Right renal pelvis (tissue), 4 donors: ENCODE measurements around the gene EP300. TPM values are rescaled to one million over a fixed set of nuclear protein-coding genes. Genes with fewer than 3 reads are reported as not detected.
"Not testable (repeated sequence)": the region's sequence is repeated elsewhere in the genome, so short reads cannot be mapped to it uniquely, and the experiment has no call there.

Source experiments
- DNase-seq, 4 donors: peaks; one replicate each; pipeline ENCODE4 v3.0.0-alpha.2; 2013; ENCODE audit warnings: low read depth in 4 of 4, low spot score in 3 of 4, missing footprints in 1 of 4
- polyA plus RNA-seq, 4 donors: library from polyadenylated mRNA; unstranded; fragments of 120-200 nt; gene quantifications; one replicate each; pipeline ENCODE4 v1.2.1, GENCODE V29; 2013; ENCODE audit not compliant: insufficient read length in 4 of 4

EP300 gene
- polyA plus RNA-seq, 4 donors: 54.5 to 68.9 (median 60.5) TPM

DNA sequence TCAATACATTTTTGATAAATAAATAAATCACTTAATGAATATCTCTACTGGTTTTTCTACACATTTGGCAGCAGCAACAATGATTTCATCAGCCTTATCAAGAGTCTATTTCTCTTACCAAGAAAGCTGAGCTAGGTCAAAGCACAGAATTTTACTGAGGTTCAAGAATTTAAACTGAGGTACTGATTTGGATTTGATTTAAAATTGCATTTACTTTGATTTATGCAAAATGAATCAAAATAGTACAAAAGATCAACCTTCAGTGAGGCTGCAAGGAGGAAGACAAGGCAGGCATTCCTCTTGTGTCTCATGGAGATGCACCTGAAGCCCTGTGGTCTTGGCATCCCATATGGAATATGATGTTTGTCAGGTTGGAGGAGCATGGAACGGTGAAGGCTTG is 15.5 kb upstream of the EP300 start:
- DNase-seq: no peak

DNA sequence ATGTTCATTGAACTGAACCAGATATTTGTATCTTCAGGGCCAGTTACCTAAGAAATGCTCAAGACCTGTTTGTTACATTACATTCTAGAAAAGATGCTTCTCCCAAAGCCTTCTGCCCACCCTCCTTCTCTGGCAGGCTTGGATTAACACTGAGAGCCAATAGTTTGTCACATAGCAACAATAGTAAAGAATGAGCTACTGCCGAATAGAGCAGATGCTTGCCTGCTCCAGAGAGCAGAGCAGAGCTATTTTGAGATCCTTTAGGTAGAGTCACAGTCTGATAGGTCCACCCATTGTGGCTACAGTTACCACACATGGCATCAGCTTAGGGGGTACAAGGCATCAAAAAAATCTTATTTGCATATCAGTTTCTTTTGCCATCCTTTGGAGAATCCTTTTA is 13.5 kb upstream of the EP300 start:
- DNase-seq: no peak

DNA sequence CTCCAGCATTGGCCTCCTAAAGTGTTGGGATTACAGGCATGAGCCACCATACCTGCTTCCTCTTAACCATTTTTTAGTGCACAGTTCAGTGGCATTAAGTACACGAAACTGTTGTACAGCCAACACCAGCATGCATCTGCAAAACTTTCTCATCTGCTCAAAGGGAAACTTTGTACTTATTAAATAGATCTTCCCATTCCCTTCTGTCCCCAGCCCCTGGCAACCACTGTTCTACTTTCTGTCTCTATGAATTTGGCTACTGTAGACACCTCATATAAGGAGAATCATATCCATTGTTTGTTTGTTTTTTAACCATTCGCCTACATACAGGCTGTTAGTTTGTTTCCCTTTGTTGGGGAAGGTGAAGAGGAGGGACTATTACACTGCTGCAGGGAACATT is 6.5 kb upstream of the EP300 start:
- no peak for DNase-seq

DNA sequence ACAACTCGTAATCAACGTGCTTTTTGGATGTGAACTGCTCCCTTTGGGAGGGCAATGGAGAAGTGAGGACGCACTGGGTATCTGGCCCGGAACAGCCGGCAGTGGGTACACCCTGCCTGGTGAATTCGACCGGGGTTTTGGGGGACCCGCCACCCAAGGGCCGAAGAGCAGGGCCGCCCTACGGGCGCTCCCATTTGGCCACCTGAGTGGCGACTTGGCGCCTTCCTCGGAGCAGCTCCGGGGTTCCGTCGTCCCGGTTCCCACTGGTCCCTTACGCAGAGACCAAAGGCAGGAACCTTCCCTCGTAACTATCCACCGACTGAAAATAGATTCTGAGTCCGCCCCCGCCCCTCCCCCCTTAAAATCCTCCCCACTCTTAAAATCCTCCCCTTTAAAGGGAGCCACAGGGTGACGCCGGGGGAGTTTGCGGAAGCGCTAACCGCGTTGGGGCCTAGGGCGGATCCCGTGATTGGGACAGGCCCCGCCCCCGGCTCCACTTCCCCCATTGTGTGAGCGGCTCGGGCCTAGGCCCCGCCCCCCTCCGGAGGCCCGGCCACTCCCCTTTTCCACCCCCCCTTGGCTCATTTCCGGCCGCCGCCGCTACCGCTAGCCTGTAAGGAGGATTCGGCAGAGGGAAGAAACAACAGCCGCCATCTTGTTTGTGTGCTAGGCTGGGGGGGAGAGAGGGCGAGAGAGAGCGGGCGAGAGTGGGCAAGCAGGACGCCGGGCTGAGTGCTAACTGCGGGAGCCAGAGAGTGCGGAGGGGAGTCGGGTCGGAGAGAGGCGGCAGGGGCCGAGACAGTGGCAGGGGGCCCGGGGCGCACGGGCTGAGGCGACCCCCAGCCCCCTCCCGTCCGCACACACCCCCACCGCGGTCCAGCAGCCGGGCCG is 1.0 kb upstream of the EP300 start:
- DNase-seq: peak; percentile 95 to 99 (median 98)

DNA sequence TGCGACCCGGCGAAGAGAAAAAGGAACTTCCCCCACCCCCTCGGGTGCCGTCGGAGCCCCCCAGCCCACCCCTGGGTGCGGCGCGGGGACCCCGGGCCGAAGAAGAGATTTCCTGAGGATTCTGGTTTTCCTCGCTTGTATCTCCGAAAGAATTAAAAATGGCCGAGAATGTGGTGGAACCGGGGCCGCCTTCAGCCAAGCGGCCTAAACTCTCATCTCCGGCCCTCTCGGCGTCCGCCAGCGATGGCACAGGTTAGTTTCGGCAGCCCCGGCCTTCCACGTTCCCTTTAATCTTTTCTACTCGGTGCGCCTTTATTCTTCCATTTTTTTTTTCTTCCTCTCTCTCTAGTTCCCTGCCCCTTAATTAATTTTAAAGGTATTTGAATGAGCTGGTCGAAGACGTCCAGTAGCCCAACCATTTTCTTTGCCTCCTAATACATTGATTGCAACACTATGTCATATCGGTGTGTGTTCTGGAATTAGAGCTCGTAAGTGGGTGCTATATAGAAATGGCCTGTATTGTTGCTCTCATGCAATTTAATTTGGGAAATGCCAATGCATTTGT is 537 bp downstream of the EP300 start:
- no peak for DNase-seq

DNA sequence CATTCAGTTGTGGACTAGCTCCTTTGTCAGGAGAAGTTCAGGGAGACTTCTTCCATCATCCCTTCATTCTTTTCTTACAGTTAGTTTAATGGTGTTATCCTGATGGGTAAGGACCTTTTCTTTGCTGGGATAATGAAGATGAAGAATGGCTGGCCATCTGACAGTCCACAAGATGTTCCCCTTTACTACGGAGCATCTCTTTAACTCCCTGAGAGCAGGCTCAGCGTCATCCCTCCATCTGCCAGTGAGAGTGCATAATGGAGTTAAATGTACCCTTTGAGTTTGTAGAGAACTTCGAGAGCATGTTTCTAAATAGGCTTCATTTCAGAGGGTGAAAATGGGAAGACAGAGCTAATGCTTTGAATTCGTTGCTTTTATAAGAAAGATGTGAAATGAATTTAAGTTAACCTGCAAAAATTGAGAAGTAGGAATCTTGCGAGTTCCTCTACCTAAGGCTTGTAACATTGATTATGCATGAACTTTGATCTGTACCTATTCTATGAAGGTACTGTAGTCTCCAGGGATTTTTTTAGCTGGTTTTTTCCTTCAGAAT is 1.7 kb downstream of the EP300 start:
- DNase-seq: no peak

DNA sequence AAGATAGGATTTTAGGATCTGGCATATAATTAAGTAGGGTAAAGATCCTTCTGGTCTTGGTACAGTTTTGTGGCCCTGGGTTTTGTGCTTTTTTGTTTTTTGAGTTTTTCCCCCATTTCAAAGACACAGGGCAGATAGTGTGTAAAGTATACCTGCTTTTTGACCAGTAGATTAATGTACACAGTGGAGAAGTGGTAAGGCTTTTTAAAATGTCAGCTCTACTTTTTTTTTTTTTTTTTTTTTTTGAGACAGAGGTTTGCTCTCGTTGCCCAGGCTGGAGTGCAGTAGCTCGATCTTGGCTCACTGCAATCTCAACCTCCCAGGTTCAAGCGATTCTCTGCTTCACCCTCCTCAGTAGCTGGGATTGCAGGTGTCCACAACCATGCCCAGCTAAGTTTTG is 4.0 kb downstream of the EP300 start:
- DNase-seq: no peak

DNA sequence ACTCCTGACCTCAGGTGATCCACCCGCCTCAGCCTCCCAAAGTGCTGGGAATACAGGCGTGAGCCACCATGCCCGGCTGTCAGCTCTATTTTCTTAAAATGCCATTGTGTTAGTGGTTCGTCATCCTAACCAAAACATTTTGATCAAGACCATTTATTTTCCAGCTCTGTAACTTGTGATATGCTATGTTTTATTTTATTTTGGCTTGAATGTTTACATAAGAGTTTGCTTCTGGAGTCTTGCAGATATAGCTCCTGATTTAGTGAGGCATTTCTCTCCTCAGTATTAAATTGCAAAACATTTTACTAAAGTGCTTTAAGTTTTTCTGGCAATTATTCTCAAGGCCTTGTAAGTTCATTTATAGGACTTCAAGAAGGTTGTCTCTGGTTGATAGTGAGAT is 4.4 kb downstream of the EP300 start:
- no peak for DNase-seq

DNA sequence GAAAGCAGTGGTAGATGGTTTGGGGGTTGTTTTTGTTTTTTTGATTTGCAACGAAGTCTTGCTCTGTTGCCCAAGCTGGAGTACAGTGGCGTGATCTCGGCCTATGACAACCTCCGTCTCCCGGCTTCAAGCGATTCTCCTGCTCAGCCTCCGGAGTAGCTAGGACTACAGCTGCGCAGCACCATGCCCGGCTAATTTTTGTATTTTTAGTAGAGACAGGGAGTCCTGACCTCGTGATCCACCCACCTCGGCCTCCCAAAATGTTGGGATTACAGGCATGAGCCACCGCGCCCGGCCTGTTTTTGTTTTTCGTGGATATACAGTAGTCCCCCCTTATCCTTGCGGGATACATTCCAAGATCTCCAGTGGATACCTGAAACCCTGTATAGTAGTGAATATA is 6.6 kb downstream of the EP300 start:
- no peak for DNase-seq

DNA sequence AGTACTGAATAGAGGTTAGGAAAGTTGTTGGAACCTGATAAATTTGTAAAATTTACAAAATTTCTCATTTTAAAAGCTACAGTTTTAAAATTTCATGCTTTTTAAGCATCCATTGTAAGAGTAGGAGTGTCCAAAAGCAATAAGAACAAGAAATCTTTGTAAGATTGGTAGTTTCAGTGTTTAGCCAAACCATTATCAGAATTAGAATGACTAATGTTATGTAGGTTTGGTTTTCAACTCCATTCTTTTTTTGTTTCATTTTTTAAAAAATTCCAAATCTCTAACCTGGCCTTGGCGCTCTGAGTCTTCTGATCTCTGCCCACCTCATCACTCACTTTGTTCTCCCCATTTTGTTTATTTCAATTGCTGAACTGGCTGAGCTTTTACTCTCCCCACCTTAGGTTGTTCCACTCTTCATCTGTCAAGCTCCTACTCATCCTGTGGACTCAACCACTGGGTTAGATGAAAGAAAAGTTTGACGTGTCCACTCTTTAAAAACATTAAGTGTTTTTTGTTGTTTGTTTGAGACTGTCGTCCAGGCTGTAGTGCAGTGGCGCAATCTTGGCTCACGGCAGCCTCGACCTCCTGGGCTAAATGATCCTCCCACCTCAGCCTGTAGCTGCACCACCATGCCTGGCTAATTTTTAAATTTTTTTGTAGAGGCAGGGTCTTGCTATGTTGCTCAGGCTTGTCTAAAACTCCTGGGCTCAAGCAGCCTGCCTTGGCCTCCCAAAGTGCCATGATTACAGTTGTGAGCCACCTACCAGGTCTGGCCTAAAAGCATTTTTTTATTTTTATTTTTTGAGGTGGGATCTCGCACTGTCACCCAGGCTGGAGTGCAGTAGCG is 14.0 kb downstream of the EP300 start:
- DNase-seq: no peak

DNA sequence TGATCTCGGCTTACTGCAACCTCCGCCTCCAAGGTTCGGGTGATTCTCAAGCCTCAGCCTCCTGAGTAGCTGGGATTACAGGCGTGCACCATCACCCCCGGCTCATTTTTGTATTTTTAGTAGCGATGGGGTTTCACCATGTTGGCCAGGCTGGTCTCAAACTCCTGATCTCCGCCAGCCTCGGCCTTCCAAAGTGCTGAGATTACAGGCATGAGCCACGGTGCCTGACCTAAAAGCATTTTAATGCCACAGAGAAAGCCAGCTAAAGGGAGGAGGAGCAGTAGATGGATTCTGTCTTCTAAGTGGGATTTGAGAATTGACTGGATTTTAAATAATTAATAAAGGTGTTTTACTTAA is 14.6 kb downstream of the EP300 start:
- not testable (repeated sequence) for DNase-seq

DNA sequence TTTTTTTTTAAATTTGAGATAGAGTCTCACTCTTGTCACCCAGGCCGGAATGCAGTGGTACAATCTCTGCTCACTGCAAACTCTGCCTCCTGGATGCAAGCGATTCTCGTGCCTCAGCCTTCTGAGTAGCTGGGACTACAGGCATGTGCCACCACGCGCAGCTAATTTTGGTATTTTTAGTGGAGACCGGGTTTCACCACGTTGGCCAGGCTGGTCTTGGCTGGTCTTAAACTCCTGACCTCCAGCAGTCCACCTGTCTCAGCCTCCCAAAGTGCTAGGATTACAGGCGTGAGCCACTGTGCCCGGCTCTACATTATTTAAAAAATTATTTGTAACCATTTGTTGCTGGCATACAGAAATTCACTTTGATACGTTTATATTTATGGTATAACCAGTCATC is 18.6 kb downstream of the EP300 start:
- no peak for DNase-seq

DNA sequence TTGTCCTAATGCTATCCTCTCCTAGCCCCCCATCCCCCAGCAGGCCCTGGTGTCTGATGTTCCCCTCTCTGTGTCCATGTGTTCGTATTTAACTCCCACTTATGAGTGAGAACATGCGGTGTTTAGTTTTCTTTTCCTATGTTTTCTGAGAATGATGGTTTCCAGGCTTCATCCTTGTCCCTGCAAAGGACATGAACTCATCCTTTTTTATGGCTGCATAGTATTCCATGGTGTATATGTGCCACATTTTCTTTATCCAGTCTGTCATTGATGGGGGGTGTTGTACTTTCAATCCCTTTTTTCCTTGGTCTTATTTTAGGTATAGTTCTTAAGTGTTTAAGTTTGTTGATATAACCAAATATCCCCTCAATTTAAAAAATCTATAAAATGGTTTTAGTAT is 23.9 kb downstream of the EP300 start:
- DNase-seq: no peak

DNA sequence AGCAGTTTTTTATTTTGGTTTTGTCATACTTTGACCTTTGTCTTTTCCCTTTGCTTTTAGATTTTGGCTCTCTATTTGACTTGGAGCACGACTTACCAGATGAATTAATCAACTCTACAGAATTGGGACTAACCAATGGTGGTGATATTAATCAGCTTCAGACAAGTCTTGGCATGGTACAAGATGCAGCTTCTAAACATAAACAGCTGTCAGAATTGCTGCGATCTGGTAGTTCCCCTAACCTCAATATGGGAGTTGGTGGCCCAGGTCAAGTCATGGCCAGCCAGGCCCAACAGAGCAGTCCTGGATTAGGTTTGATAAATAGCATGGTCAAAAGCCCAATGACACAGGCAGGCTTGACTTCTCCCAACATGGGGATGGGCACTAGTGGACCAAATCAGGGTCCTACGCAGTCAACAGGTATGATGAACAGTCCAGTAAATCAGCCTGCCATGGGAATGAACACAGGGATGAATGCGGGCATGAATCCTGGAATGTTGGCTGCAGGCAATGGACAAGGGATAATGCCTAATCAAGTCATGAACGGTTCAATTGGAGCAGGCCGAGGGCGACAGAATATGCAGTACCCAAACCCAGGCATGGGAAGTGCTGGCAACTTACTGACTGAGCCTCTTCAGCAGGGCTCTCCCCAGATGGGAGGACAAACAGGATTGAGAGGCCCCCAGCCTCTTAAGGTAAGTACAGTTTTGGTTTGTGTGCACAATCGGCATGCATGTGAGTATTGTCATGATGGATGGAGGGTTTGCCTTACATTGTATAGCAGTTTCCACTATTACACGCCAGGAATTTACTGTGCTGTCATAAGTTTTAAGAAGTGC is 25.0 kb downstream of the EP300 start:
- no peak for DNase-seq

DNA sequence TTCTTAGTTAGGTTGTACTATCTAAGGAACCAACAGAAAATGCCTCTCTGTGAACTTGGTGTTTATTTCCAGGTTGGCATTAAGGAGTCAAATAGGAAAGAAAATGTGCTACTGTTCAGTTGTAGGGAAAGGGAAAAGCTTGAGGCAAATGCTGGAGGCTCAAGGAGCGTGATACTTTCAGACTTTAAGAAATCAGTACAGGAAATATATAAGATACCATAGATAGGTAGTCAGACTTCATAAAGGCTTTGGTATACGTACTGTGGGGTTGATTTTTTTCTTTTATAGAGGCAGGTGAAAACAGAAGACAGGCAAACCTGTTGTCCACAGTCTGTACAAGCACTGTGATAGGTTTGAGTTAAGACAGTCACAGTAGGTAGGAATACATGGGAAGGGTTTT is 30.8 kb downstream of the EP300 start:
- no peak for DNase-seq

DNA sequence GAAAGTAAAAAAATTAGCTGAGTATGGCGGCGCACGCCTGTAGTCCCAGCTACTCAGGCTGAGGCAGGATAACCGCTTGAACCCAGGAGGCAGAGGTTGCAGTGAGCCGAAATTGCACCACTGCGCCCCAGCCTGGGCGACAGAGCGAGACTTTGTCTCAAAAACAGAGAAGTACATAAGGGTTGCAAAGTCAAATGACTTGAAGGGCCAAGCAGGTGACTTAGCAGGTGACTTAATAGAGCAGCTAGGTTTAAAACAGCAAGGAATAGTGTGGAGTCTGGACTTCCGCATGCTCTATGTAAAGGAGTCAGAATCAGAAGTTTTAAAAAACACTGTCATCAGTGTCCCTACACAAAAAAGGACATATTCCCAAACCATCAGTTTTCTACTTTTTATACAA is 31.7 kb downstream of the EP300 start:
- DNase-seq: no peak

DNA sequence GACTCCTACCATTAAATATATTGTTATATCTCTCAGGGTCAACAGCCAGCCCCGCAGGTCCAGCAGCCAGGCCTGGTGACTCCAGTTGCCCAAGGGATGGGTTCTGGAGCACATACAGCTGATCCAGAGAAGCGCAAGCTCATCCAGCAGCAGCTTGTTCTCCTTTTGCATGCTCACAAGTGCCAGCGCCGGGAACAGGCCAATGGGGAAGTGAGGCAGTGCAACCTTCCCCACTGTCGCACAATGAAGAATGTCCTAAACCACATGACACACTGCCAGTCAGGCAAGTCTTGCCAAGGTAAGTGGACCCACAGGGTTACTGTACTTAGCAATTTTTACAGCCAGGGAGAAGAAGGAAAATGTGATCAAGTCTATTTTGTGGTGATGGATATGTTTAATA is 35.1 kb downstream of the EP300 start:
- no peak for DNase-seq

DNA sequence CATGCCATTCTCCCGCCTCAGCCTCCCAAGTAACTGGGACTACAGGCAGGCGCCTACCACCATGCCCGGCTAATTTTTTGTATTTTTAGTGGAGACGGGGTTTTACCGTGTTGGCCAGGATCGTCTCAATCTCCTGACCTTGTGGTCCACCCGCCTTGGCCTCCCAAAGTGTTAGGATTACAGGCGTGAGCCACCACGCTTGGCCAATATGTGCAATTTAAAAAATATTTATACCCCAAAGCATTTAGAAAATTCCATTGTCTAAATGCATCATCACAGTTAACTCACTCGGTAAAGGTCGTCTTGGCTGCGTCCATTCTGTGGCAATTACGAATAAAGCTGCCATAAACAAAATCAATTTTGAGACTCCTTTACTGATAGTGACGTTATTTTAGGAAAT is 36.2 kb downstream of the EP300 start:
- DNase-seq: no peak

DNA sequence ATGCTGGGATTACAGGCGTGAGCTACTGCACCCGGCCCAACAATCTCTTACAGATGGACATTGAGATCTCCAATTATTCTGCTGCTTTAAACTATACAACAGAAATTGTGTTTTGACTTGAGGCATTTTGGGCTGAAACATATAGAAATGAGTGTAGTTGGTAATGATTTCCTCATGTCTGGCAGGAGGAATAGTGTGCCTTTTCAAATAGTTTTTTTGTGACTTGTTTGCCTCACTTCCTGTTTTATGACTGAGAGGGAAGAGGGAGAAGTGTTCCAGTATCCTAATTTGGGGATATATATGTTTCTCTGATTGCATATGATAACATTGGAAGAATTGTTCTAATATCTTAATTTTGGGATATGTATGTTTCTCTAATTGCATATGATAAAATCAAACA is 40.2 kb downstream of the EP300 start:
- DNase-seq: no peak

DNA sequence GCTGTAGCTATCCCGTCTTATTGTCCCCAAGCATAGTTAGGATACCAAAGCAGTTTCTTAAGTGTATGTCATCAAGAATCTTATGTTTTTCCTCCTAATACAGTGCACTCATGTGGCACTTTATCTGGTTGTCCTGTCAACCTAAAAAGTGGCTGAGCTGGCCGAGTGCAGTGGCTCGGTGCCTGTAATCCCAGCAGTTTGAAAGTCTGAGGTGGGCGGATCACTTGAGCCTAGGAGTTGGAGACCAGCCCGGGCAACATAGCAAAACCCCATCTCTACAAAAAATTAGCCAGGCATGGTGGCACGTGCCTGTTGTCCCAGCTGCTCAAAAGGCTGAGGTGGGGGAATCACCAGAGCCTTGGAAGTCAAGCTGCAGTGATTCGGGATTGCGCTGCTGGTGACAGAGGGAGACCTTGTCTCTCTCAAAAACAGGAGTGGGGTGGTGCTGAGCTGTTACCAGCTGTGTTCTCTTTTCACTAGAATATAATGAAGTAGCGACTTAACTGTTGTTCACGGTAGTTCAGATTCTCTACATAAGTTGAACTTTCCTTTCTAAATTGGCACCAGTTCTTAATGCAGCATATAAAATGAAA is 48.1 kb downstream of the EP300 start:
- no peak for DNase-seq
